ENCODE measurements around the gene PCNX4. TPM values are rescaled to one million over a fixed set of nuclear protein-coding genes. Genes with fewer than 3 reads are reported as not detected.
A peak's percentile ranks its signal among the peaks of the same experiment; 100 is the strongest.

PCNX4 gene
- polyA plus RNA-seq, 3 donors from 2014 or later, result 14.1 to 33.5 (median 31.9) TPM

- Mint-ChIP-seq H3K4me3 (no peak overlapping the region), H3K9me3 (no peaks in the 10 kb centered on the region), H3K27ac (peak overlapping the region in 1 of 6 donors; percentile 94)
Observed at GRCh38 chr14:60184905-60185555, 93.3 kb downstream of the PCNX4 start.

GRCh38 chr14:60188115-60188514 is 96.4 kb downstream of the PCNX4 start:
- Mint-ChIP-seq H3K36me3 (no peaks in the 10 kb centered on the region), H3K4me3 (no peak overlapping the region), H3K27me3 (ENCODE audit: low read depth in 3 of 3) (peaks cover 2 to 7% (median 2%) of the 10 kb centered on the region in 3 donors), H3K4me1 (peaks cover 9 to 15% of the 10 kb centered on the region in 2 donors), H3K9me3 (no peaks in the 10 kb centered on the region), H3K27ac (no peak overlapping the region)
- DNase-seq, result no peak

More at GRCh38 chr14:60184905-60185555, 93.3 kb downstream of the PCNX4 start:
- DNase-seq, result no peak
- peaks cover 0 to 3% (median 3%) of the 10 kb centered on the region in 3 donors for H3K27me3 Mint-ChIP-seq (ENCODE audit: low read depth in 3 of 3)
- no peaks in the 10 kb centered on the region for H3K36me3 Mint-ChIP-seq
- peaks cover 10 to 18% of the 10 kb centered on the region in 2 donors for H3K4me1 Mint-ChIP-seq

- H3K27ac Mint-ChIP-seq, result no peak overlapping the region
- DNase-seq, result no peak
- H3K9me3 Mint-ChIP-seq, result no peaks in the 10 kb centered on the region
- peaks cover 4 to 10% of the 10 kb centered on the region in 2 donors for H3K4me1 Mint-ChIP-seq
- H3K27me3 Mint-ChIP-seq (ENCODE audit: low read depth in 3 of 3), result peaks cover 2 to 7% (median 2%) of the 10 kb centered on the region in 3 donors
- H3K4me3 Mint-ChIP-seq, result no peak overlapping the region
- no peaks in the 10 kb centered on the region for H3K36me3 Mint-ChIP-seq
Observed at GRCh38 chr14:60188696-60189095, 97.0 kb downstream of the PCNX4 start.

GRCh38 chr14:60189923-60190840 is 98.5 kb downstream of the PCNX4 start:
- DNase-seq, result no peak
- H3K9me3 Mint-ChIP-seq, result no peaks in the 10 kb centered on the region
- no peaks in the 10 kb centered on the region for H3K4me1 Mint-ChIP-seq
- H3K4me3 Mint-ChIP-seq, result no peak overlapping the region
- H3K27ac Mint-ChIP-seq, result no peak overlapping the region
- H3K27me3 Mint-ChIP-seq (ENCODE audit: low read depth in 3 of 3), result peaks cover 2 to 7% (median 2%) of the 10 kb centered on the region in 3 donors
- no peaks in the 10 kb centered on the region for H3K36me3 Mint-ChIP-seq

GRCh38 chr14:60195179-60195810 is 103.6 kb downstream of the PCNX4 start:
- Mint-ChIP-seq H3K4me3 (no peak overlapping the region), H3K27me3 (ENCODE audit: low read depth in 3 of 3) (peaks cover 3 to 7% (median 7%) of the 10 kb centered on the region in 3 donors), H3K9me3 (peaks cover 0 to 18% (median 11%) of the 10 kb centered on the region in 6 donors), H3K36me3 (peaks cover 0 to 5% (median 0%) of the 10 kb centered on the region in 3 donors), H3K4me1 (no peaks in the 10 kb centered on the region), H3K27ac (no peak overlapping the region)
- DNase-seq, result peak in 1 of 3 donors; percentile 14

- H3K27ac Mint-ChIP-seq, result no peak overlapping the region
- no peak for DNase-seq
- no peaks in the 10 kb centered on the region for H3K4me1 Mint-ChIP-seq
- H3K36me3 Mint-ChIP-seq, result peaks cover 0 to 5% (median 0%) of the 10 kb centered on the region in 3 donors
- H3K4me3 Mint-ChIP-seq, result no peak overlapping the region
- peaks cover 0 to 18% (median 11%) of the 10 kb centered on the region in 6 donors for H3K9me3 Mint-ChIP-seq
- H3K27me3 Mint-ChIP-seq (ENCODE audit: low read depth in 3 of 3), result peaks cover 3 to 12% (median 7%) of the 10 kb centered on the region in 3 donors
Observed at GRCh38 chr14:60196291-60196690, 104.6 kb downstream of the PCNX4 start.

- Mint-ChIP-seq H3K27ac (no peak overlapping the region), H3K4me1 (no peaks in the 10 kb centered on the region), H3K9me3 (peaks cover 0 to 18% (median 11%) of the 10 kb centered on the region in 6 donors), H3K4me3 (no peak overlapping the region), H3K27me3 (ENCODE audit: low read depth in 3 of 3) (peaks cover 1 to 16% (median 5%) of the 10 kb centered on the region in 3 donors), H3K36me3 (peaks cover 0 to 5% (median 0%) of the 10 kb centered on the region in 3 donors)
- no peak for DNase-seq
Observed at GRCh38 chr14:60197629-60198303, 106.0 kb downstream of the PCNX4 start.

- Mint-ChIP-seq H3K27me3 (ENCODE audit: low read depth in 3 of 3) (peaks cover 5 to 12% (median 5%) of the 10 kb centered on the region in 3 donors), H3K36me3 (peaks cover 0 to 5% (median 0%) of the 10 kb centered on the region in 3 donors), H3K4me1 (no peaks in the 10 kb centered on the region), H3K27ac (no peak overlapping the region), H3K4me3 (no peak overlapping the region), H3K9me3 (peaks cover 0 to 18% (median 11%) of the 10 kb centered on the region in 6 donors)
- no peak for DNase-seq
Observed at GRCh38 chr14:60199321-60199720, 107.6 kb downstream of the PCNX4 start.

- no peaks in the 10 kb centered on the region for H3K4me1 Mint-ChIP-seq
- H3K27me3 Mint-ChIP-seq (ENCODE audit: low read depth in 3 of 3), result peaks cover 6 to 21% (median 8%) of the 10 kb centered on the region in 3 donors
- DNase-seq, result no peak
- H3K36me3 Mint-ChIP-seq, result peaks cover 0 to 5% (median 1%) of the 10 kb centered on the region in 3 donors
- peaks cover 0 to 9% (median 6%) of the 10 kb centered on the region in 6 donors for H3K9me3 Mint-ChIP-seq
- H3K4me3 Mint-ChIP-seq, result no peak overlapping the region
- no peak overlapping the region for H3K27ac Mint-ChIP-seq
Observed at GRCh38 chr14:60204104-60204842, 112.5 kb downstream of the PCNX4 start.

GRCh38 chr14:60204843-60205774 is 113.4 kb downstream of the PCNX4 start:
- Mint-ChIP-seq H3K4me1 (no peaks in the 10 kb centered on the region), H3K27ac (no peak overlapping the region), H3K27me3 (ENCODE audit: low read depth in 3 of 3) (peaks cover 5 to 22% (median 6%) of the 10 kb centered on the region in 3 donors)

GRCh38 chr14:60206249-60206670 is 114.5 kb downstream of the PCNX4 start:
- Mint-ChIP-seq H3K9me3 (no peaks in the 10 kb centered on the region), H3K27ac (no peak overlapping the region), H3K36me3 (peaks cover 0 to 5% (median 0%) of the 10 kb centered on the region in 3 donors), H3K27me3 (ENCODE audit: low read depth in 3 of 3) (peaks cover 5 to 17% (median 7%) of the 10 kb centered on the region in 3 donors), H3K4me3 (no peak overlapping the region), H3K4me1 (no peaks in the 10 kb centered on the region)
- DNase-seq, result no peak

More at GRCh38 chr14:60204843-60205774, 113.4 kb downstream of the PCNX4 start:
- peaks cover 0 to 1% (median 0%) of the 10 kb centered on the region in 6 donors for H3K9me3 Mint-ChIP-seq
- H3K36me3 Mint-ChIP-seq, result peaks cover 0 to 5% (median 0%) of the 10 kb centered on the region in 3 donors
- H3K4me3 Mint-ChIP-seq, result no peak overlapping the region
- no peak for DNase-seq
